ENCODE results near the gene ERBB4.

Gene ERBB4

DNA sequence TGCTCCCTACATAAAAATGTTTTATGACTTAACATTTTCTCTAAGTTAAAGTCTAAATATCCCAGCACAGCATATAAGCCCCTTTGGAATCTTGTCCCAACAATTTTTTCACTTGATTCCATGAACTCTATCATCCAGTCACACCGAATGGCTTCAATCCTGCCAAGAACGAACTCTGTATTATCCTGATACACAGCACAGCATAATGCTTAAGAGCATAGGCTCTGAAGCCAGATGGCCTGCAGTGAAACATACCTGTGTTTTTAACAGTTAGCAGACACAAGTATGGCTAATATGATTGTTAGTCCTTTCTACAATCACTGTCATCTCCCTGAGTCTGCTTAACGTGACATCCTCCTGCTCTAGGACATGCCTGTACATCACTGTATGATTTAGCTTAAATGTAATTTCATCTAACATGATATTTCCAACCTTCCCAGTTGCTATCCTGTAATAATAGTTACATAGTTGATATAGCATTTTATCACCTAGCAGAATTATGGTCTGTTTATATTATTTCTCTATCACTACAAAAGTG lies 669.5 kb downstream of the ERBB4 start:
- DNase-seq: no peak

GRCh38 chr2:211867845-211868451 lies 670.7 kb downstream of the ERBB4 start:
- DNase-seq: no peak

GRCh38 chr2:211864328-211864727 lies 674.3 kb downstream of the ERBB4 start:
- DNase-seq: no peak

DNA sequence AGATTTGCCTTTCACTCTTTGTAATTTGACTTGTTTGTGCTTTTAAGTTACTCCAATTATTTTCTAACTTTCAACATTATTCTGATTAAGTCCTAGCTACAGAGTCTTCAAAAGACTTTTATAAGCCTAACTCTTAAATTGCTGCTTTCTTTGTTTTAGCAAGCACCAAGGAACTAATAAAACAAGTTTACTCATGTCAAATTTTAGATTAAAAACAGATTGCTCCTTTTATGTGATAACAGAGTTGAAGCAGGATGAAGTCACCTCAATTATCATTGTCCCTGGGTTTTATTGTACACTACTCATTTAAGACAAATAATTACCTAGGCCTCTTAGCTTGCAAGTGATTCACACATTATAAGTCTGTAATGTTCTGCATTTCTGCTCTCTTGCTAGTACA lies 678.4 kb downstream of the ERBB4 start:
- DNase-seq: no peak

- no peak for DNase-seq
Observed at GRCh38 chr2:211854832-211855231, 683.8 kb downstream of the ERBB4 start.

- DNase-seq: no peak
Observed at GRCh38 chr2:211846714-211847113, 691.9 kb downstream of the ERBB4 start.

DNA sequence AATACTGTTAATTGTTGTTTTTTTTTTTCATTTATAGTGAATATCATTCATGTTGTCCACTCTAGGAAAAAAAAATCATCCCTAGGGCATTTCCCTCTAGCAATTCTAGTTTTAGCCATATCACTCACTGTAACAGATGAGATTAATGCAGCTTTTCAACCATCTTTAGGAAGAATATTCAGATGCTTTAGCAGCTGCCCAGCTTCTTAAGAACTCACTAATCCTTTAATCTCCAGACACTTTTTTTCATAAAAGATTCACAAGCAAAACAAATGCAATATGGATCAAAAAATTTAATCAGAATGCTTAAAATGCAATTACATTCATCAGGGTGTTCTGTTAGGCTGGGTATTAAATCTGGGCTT lies 692.6 kb downstream of the ERBB4 start:
- DNase-seq: no peak

DNA sequence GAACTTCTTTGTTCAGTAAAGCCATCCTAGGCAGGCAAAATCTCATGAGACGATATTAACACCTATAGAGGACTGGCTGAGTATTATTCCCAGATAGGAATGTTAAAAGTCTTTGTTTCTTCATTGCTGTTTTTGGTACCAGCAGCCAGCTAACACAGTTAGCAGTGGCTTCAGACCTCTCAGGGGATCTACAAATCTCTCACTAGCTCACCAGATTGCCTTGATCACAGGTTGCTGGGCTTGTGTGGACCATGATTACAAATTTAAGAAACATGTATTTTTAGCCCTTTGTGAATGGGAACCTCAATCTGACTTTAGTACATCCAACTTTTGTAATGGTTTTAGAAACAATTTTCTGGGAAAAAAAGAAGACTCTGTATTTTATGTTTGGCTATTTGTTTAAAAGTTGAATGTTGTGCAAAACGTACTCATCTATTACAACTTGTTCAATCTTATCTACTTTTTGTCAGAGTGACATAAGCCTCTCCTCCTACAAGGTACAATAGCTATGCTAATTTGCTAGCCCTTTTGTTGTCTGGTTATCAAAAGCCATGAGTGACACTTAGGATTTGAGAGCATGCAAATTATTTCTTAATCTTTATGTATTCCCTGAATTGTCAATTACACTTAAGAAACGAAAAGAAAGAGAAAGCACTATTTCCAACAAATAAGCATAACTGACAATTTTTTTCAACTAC lies 693.1 kb downstream of the ERBB4 start:
- DNase-seq: no peak

- DNase-seq: no peak
Observed at GRCh38 chr2:211837706-211838105, 700.9 kb downstream of the ERBB4 start.

- DNase-seq: no peak
Observed at GRCh38 chr2:211837206-211837605, 701.4 kb downstream of the ERBB4 start.

GRCh38 chr2:211836409-211836808 lies 702.2 kb downstream of the ERBB4 start:
- DNase-seq: no peak

DNA sequence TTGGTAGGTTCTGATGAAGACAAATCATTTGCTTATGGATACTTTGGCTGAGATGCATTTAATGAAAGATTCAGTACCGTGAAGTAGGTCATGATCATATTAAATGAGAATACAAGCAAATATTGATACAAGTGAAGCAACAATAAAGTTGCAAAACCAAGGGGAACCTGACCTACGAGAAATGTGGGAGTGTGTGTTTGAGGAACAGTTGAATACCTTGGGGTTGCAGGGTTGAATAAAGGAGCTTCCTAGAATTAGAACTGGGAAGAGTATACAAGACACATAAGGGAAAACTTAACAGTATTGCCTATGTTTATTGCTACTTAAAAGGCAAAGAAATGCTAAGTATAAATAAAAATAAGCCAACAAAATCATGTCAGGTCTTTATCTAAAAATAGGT lies 702.9 kb downstream of the ERBB4 start:
- no peak for DNase-seq

- DNase-seq: no peak
Observed at GRCh38 chr2:211833582-211834279, 704.9 kb downstream of the ERBB4 start.

- no peak for DNase-seq
Observed at GRCh38 chr2:211829725-211830124, 708.9 kb downstream of the ERBB4 start.

GRCh38 chr2:211823886-211824479 lies 714.6 kb downstream of the ERBB4 start:
- no peak for DNase-seq

- no peak for DNase-seq
Observed at GRCh38 chr2:211822686-211823335, 715.8 kb downstream of the ERBB4 start.

- no peak for DNase-seq
Observed at GRCh38 chr2:211816754-211817153, 721.8 kb downstream of the ERBB4 start.

DNA sequence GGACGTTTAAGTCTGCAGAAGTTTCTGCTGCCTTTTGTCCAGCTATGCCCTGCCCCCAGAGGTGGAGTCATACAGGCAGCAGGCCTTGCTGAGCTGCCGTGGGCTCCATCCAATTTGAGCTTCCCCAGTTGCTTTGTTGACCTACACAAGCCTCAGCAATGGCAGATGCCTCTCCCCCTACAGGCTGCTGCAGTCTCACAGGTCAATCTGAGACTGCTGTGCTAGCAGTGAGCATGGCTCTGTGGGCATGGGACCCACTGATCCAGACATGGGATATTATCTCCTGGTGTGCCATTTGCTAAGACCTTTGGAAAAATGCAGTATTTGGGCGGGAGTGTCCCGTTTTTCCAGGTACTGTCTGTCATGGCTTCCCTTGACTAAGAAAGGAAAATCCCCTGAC lies 726.0 kb downstream of the ERBB4 start:
- no peak for DNase-seq

GRCh38 chr2:211802666-211803065 lies 735.9 kb downstream of the ERBB4 start:
- DNase-seq: no peak

- DNase-seq: no peak
Observed at GRCh38 chr2:211800001-211800400, 738.6 kb downstream of the ERBB4 start.

DNA sequence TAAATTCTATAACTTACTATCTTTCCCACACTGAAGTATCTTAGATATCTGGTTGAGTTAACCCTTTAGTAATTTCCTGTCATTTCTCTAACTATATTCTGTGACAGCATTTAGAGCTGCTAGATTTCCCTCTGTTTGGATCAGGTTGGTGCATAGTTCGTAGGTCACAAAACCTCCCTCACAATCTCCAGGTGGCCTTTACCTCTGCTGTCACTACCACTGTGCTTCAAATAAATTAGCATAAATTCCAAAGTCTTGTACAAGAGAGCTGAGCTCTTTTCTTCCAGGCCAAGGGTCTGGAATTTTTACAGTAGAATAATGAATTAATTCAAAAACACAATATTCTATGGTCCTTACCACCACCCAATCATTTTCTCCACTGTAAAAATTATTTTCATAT lies 739.7 kb downstream of the ERBB4 start:
- DNase-seq: no peak

- DNase-seq: no peak
Observed at GRCh38 chr2:211793690-211794089, 744.9 kb downstream of the ERBB4 start.

DNA sequence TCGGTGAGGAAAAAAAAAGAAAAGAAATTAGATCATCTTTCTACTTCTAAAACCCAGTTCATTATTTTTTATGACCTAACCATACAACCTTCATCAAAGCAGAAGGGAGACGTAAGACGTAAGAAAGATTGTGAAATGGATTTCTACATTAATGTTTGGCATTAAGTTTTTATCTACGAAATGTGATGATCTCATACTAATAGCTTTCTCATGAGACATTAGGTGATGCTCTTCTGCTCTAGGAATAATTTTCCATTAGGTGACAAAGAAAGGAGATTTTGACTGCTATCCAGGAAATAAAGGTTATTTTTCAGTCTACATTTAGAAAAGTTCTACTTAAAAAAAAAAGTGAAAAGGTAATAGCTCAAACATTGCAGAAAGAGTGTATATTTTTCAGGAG lies 748.6 kb downstream of the ERBB4 start:
- DNase-seq: no peak
